HS-27A (cell line): Measurements from ENCODE around the gene DNAH17.

Experiments
- DNase-seq: peaks from one replicate; pipeline ENCODE4 v3.0.0-alpha.2; 2012; ENCODE audit warnings: low read depth, missing footprints

DNAH17 gene

DNA sequence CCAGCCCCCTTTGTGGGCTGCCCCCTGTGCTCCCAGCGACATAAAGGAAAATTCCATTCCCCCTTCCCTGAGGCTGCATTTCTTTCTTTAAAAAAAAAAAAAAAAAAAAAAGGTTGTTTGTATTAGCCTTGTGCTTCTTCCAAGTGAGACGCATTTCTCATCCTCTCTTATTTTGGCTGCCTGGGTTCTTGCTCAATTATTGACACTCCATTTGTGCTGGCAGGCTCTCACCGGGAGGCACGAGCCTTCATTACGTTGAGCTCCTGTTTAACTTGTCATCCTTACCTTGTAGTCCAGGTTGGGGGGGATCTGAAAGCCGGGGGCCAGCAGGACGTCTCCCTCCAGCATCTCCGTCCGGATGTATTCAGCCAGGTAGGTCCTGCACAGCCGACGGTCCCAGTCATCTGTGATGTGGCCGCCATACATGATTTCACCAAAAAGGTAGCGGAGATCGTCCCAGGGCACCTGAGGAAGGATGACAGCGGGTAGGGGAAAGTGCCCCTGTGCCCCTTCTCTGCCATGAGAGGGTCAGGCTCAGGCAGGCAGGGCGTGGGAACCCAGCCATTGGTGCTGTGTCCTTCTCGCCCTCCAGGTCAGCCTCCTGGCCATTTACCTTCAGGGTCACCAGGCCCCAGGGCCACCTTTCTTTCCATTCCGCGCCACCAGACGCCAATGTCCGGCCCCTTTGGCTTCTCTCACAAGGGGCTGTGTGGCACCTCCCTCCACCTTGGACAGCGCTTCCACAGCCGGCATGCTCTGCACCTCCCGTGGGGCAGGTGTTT, 148.2 kb downstream of the DNAH17 start:
- DNase-seq: no peak

- no peak for DNase-seq
Measured at GRCh38 chr17:78428025-78428575, 149.1 kb downstream of the DNAH17 start.

GRCh38 chr17:78427140-78427539, 150.1 kb downstream of the DNAH17 start:
- DNase-seq: no peak

DNA sequence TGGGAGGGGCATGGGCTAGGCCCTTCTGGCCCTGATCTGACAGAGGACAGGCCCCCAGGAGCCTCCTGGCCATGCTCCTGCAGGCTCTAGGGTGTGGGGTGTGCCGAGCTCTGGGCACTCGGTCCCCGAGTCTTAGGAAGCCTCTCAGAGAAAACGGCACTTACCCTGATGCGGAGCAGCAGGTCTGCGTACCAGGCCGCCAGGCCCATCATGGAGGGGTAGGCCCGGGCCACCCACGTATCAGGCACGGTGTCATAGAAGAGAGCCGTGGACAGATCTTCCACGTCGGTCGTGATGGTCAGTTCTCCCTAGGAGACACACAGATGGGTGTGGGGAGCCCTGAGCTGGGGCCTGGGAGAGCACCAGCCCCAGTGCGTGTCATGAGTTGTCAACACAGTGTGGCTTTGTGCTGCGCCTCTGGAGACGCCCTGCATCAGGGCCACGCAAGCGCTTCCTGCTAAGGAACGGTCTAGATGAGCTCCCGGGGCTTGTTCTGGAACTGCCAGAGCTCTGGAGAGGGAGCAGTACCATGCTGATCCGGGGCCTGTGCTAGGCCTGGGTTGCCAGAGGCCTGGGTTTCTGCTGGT, 150.8 kb downstream of the DNAH17 start:
- no peak for DNase-seq

- DNase-seq: no peak
Measured at GRCh38 chr17:78425429-78425828, 151.8 kb downstream of the DNAH17 start.

DNA sequence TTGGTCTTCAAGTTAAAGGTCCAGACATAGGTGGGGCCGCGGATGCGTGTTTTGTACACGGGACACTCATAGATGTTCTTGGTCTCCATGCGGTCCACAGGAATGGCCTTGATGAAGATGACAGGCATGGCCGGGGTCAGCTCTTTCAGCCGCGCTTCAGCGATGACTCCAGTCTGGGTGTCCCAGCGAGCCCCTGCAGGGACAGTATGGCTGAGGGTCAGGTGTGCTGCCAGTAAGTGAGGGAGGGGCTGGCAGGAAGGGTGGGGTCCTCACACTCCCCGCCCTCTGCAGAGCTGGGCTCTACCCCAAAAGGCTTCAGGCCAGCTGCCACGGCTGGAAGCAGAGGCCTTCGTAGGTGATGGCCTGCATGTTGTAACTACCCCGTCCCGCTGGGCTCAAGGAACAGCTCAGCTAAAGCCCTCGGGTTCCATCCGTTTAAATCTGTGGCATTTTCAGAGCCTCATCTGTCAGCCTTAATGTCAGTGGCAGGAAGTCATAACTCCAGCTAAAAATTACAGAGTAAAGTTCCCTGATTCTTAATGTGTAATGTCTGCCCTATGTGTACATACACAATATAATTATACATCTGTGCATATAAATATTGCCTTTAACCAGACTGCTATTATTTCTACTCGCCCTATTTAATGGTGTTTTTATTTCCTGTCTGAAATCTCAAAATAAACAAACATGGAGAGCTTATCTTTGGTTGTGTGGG, 153.1 kb downstream of the DNAH17 start:
- DNase-seq: no peak

GRCh38 chr17:78422872-78423588, 154.2 kb downstream of the DNAH17 start:
- DNase-seq: no peak

- DNase-seq: no peak
Measured at GRCh38 chr17:78422267-78422605, 155.0 kb downstream of the DNAH17 start.

DNA sequence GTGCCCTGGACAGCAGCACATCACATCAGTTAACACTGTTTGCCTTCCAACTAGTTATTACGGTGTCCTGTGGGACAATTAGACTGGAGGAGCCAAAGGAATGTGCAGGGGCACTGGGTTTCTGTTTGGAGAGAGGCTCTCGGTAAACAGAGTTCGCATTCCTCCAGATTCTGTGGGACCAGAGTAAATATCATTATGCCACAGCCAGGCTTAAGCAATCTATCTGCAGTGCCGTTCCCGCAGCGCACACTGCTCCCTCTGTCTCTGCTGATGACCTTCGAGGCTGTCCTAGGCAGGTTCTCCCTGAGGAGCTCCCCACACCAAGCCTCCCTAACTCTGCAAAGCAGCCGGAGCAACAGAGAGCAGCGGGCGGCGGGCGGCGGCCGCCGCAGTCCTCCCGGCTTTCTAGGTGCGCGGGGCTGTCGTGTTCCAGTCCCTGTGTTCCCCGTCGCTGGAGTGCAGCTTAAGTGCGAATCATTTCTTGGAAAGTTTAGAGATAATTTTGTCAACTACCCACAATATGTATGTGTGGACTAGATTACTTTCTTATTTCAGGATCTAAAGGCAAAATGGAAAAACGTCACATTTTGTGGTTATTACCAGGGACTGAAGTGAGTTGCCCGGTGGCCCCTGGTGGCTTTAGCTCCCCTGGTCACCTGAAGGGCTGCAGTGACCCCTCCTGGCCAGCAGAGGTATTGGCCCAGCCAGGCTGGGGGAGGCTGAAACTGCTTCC, 155.5 kb downstream of the DNAH17 start:
- DNase-seq: no peak

- DNase-seq: no peak
Measured at GRCh38 chr17:78421084-78421533, 156.1 kb downstream of the DNAH17 start.

DNA sequence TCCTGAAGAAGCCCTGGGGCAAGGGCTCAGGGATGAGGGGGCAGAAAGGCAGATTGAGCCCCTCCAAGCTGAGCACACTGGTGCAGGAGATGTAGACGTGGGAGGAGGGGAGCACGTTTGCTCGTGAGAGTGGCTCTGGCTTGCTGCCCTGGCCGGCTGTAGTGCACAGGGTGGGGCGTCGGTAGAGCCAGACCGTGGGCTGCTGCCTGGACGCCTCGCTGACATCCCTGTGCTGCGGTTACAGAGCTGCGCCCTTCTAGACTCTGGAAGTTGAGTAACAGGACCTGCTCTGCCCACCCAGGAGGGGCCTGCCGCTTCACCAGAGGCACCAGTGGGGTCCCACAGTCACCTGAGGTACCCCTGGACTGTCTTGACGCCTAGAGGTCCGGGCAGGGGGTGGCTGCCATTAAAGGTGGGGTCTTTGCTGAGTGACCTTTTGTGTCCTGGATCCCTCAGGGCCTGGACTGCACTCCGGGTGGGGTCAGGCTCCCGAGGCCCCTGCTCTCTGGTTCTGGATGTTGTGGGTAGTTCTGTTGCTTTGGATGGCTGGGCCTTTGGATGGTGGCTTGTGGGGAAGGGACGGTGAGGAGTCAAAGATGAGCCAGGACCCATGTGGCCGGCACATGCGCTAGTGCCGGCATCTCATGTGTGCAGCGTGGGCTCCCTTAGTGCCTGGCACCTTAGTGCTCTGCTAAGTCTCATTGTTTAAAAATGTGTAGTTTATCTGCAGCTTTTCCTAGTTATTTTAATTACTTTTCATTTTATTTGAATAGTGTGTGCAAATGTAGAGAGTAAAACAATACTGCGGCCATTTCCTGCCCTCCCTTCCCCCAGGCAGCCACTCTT, 157.0 kb downstream of the DNAH17 start:
- no peak for DNase-seq

GRCh38 chr17:78418326-78419026, 158.7 kb downstream of the DNAH17 start:
- DNase-seq: no peak

DNA sequence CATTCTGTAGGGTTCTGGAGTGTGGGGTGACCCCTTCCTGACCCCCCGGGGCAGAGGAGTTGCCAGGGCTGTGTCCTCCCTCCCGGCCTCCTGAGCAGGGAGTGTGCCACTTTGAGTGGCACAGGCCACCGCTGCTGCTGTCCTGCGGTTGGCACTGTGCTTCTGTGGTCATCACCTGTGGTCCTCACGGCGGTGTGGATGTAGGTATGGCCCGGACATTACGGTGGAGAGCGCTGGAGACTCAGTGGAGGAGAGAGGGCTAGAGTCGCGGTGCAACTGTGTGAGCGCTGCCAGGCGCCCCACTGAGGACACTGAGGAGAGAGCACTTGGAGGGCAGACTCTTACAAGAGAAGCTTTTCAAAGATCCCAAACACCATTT, 159.7 kb downstream of the DNAH17 start:
- DNase-seq: no peak

DNA sequence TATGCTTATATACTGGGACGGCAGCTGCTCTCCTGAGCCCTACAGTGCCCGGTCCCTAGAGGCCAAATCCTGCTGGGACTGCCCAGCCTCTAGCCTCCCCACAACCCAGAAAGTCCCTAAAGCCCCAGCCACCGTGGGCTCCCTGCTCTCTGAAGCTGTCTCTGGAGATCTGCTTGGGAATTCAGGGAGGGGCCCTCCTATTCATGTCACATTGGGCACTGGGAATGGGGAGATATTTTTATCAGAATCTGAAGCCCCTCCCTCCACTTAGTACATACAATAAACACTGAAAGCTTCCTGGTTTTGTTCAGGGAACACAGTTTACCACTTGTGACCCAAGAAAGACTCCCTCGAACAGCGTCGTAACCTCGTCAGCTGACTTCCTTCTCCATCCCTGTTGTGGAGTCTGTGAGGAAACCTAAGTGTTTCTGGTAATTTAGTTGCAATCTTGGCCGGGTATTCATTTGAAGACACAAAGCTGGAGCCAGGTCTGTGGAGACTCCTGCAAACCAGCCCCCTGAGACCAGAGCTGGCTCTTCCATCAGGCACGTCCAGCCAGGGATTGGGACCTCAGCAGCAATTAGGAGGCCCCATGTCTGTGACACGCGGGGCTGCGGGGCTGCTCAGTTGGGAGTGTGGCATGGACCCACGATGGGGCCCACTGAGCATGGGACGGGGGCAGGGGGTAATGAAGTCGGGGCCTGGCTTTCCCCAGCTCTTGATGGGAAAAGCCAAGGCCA, 160.2 kb downstream of the DNAH17 start:
- no peak for DNase-seq

- DNase-seq: no peak
Measured at GRCh38 chr17:78415821-78416711, 161.1 kb downstream of the DNAH17 start.

GRCh38 chr17:78414178-78415162, 162.7 kb downstream of the DNAH17 start:
- no peak for DNase-seq

DNA sequence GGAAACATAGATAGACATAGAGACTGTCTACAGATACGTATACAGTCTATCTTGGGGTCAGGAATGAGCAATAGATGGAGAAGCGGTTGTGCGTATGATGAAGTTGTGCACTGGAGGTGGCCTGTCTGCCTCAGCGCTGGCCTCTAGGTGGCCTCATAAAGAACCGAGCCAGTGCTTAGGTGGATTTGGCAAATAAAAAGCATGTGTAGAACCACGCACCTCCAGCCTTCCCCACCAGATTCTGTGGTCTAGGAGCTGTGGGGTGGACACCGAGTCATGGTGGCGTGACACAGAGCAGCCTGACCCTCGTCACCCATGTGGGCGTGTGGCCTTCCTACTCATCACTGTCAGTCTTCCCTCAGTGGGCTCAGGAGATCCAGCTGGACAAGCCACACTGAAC, 164.8 kb downstream of the DNAH17 start:
- DNase-seq: no peak
